SKM-1 (cell line): ENCODE results near the gene CDC123.
"Not testable (repeated sequence)": the region's sequence is repeated elsewhere in the genome, so short reads cannot be mapped to it uniquely, and the experiment has no call there.

Source experiments
- DNase-seq: peaks from one replicate; lab custom pipeline; 2025; ENCODE audit not compliant: unreplicated experiment; lab: John Stamatoyannopoulos, UW

The CDC123 gene

GRCh38 chr10:12234687-12235086, 38.7 kb downstream of the CDC123 start:
- DNase-seq: not testable (repeated sequence)

GRCh38 chr10:12235116-12235694, 39.2 kb downstream of the CDC123 start:
- no peak for DNase-seq

- DNase-seq: no peak
Observed at GRCh38 chr10:12235796-12236195, 39.8 kb downstream of the CDC123 start.

- no peak for DNase-seq
Observed at GRCh38 chr10:12237265-12238220, 41.6 kb downstream of the CDC123 start.

- DNase-seq: no peak
Observed at GRCh38 chr10:12238821-12239220, 42.8 kb downstream of the CDC123 start.

- no peak for DNase-seq
Observed at GRCh38 chr10:12241810-12242529, 46.0 kb downstream of the CDC123 start.

- DNase-seq: peak; percentile 75
Observed at GRCh38 chr10:12243864-12244620, 48.1 kb downstream of the CDC123 start.

- DNase-seq: no peak
Observed at GRCh38 chr10:12250181-12250580, 54.2 kb downstream of the CDC123 start.

- not testable (repeated sequence) for DNase-seq
Observed at GRCh38 chr10:12250702-12251101, 54.7 kb downstream of the CDC123 start.

- no peak for DNase-seq
Observed at GRCh38 chr10:12251581-12251980, 55.6 kb downstream of the CDC123 start.

- no peak for DNase-seq
Observed at GRCh38 chr10:12252882-12253546, 57.0 kb downstream of the CDC123 start.

GRCh38 chr10:12255048-12255447, 59.1 kb downstream of the CDC123 start:
- DNase-seq: no peak

- DNase-seq: no peak
Observed at GRCh38 chr10:12259988-12260387, 64.0 kb downstream of the CDC123 start.

- DNase-seq: no peak
Observed at GRCh38 chr10:12262278-12262981, 66.4 kb downstream of the CDC123 start.

- no peak for DNase-seq
Observed at GRCh38 chr10:12264204-12264940, 68.4 kb downstream of the CDC123 start.

- DNase-seq: no peak
Observed at GRCh38 chr10:12269056-12269455, 73.1 kb downstream of the CDC123 start.

- no peak for DNase-seq
Observed at GRCh38 chr10:12271210-12271540, 75.2 kb downstream of the CDC123 start.

GRCh38 chr10:12277862-12278261, 81.9 kb downstream of the CDC123 start:
- DNase-seq: not testable (repeated sequence)

- no peak for DNase-seq
Observed at GRCh38 chr10:12279281-12279680, 83.3 kb downstream of the CDC123 start.
